Dendritic cell treated with granulocyte-macrophage colony-stimulating factor and Interleukin-4, amounts not matched to agents 40 ng/mL and 50 ng/mL, for 4 days (primary cell): ENCODE results near the gene C9orf152.
A peak's percentile ranks its signal among the peaks of the same experiment; 100 is the strongest.
"Not testable (repeated sequence)": the region's sequence is repeated elsewhere in the genome, so short reads cannot be mapped to it uniquely, and the experiment has no call there.

Experiments
- H3K27ac Mint-ChIP-seq: one replicate; pipeline ENCODE4 v1.8.0; 2022; ENCODE audit warnings: mild to moderate bottlenecking, mixed read lengths
- H3K27me3 Mint-ChIP-seq: one replicate; pipeline ENCODE4 v1.8.0; 2022; ENCODE audit warnings: mild to moderate bottlenecking, mixed read lengths
- H3K36me3 Mint-ChIP-seq: one replicate; pipeline ENCODE4 v1.8.0; 2022; ENCODE audit warnings: low read depth, mixed read lengths
- H3K4me1 Mint-ChIP-seq: one replicate; pipeline ENCODE4 v1.8.0; 2022; ENCODE audit warnings: low read depth, mixed read lengths
- H3K4me3 Mint-ChIP-seq: one replicate; pipeline ENCODE4 v1.8.0; 2022; ENCODE audit warnings: mild to moderate bottlenecking, moderate library complexity, mixed read lengths
- H3K9me3 Mint-ChIP-seq: one replicate; pipeline ENCODE4 v1.8.0; 2022; ENCODE audit warnings: mixed read lengths
- intact Hi-C: fragments of 100-400 bp; cut with micrococcal nuclease; formaldehyde crosslinking; loops from one replicate; pipeline ENCODE4 v1.15.0; 2022

Gene C9orf152

GRCh38 chr9:110244616-110245015, 36.7 kb upstream of the C9orf152 start:
- H3K36me3 Mint-ChIP-seq, result peaks cover 41% of the 10 kb centered on the region
- intact Hi-C loops, result no loop called here
- peaks cover 5% of the 10 kb centered on the region for H3K4me1 Mint-ChIP-seq
- no peak overlapping the region for H3K27ac Mint-ChIP-seq
- H3K9me3 Mint-ChIP-seq, result no peaks in the 10 kb centered on the region
- H3K27me3 Mint-ChIP-seq, result no peaks in the 10 kb centered on the region
- H3K4me3 Mint-ChIP-seq, result no peak overlapping the region

DNA sequence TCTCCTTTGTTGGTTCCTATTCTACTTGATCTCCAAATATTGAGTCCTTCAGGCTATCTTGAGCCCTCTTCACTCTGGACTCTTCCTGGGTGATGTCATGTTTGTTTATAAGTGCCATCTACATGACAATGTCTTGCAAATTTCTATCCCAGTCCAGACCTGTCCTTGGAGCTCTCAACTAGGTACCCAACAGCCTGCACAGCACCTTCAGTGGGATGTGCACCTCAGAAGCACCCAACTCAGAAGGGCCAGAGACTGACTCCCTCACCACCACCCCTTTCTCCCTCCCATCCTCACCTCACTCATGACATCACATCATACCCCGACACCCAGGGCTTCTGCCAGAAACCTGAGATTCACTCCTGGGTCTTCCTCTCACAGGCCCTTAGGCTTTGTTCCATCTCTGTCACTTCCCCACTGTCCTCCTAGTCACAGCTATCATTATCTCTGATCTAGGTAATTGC, 33.9 kb upstream of the C9orf152 start:
- Mint-ChIP-seq H3K36me3 (peaks cover 19% of the 10 kb centered on the region), H3K27me3 (no peaks in the 10 kb centered on the region), H3K27ac (no peak overlapping the region), H3K9me3 (no peaks in the 10 kb centered on the region), H3K4me3 (no peak overlapping the region), H3K4me1 (no peaks in the 10 kb centered on the region)
- intact Hi-C loops, result no loop called here

DNA sequence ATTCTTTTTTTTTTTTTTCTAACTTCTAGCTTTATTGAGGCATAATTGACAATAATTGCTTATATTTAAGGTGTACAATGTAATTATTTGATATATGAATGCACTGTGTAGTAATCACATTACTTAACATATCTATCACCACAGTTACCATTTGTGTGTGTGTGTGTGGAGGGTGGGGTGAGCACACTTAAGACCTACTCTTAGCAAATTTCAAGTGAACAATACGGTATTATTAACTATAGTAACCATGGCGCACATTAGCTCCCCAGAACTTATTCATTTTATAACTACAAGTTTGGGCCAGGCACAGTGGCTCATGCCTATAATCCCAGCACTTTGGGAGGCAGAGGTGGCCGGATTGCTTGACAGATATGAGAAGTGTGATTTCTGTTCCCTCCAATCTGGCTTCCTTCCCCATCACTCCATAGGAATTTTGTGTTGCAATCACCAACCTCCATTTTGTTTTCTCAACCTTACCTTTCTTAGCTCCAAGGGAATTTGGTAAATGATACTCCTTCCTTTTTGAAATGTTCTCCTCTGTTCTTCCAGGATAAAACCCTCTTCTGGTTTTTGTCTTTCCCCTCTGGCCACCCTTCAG, 33.4 kb upstream of the C9orf152 start:
- Mint-ChIP-seq H3K9me3 (no peaks in the 10 kb centered on the region), H3K4me1 (no peaks in the 10 kb centered on the region), H3K4me3 (no peak overlapping the region), H3K36me3 (peaks cover 13% of the 10 kb centered on the region), H3K27ac (no peak overlapping the region), H3K27me3 (no peaks in the 10 kb centered on the region)
- intact Hi-C loops, result no loop called here

DNA sequence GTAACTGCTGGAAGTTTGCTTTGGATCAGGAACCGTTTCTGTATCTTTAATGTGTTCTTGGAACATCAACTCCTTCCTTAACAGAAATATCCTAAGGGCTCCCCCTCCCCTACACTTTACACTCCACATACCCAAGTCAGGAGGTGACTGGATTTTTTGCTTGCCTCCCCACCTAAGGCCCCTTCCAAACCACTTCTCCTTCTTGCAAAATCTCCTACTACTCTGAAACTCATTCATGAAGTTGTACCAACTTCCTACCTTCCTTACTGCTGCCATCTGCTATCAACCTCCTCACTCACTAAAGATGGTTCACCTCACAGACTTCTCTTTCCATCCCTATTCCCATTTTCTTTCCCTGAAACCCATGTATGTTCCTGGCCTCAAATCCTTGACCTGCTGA, 32.2 kb upstream of the C9orf152 start:
- intact Hi-C loops, result no loop called here
- H3K27ac Mint-ChIP-seq, result no peak overlapping the region
- peaks cover 2% of the 10 kb centered on the region for H3K36me3 Mint-ChIP-seq
- no peaks in the 10 kb centered on the region for H3K4me1 Mint-ChIP-seq
- H3K4me3 Mint-ChIP-seq, result no peak overlapping the region
- no peaks in the 10 kb centered on the region for H3K27me3 Mint-ChIP-seq
- H3K9me3 Mint-ChIP-seq, result no peaks in the 10 kb centered on the region

DNA sequence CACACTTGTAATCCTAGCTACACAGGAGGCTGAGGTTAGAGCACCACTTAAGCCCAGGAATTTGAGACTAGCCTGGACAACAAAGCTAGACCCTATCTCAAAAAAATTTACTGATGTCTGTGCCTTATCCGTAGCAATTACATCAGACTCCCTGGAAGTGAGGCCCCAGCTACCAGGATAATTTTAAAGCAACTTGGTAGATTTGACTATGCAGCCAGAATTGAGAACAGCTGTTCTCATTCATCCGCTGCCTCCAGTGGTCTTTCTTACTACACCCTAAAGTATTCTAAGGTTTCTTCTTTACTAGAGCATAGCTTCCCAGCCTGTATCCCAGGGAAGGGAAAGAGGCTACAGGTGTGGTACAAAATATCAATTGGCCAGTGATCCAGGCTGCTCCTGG, 20.4 kb upstream of the C9orf152 start:
- peaks cover 2% of the 10 kb centered on the region for H3K27me3 Mint-ChIP-seq
- no peak overlapping the region for H3K4me3 Mint-ChIP-seq
- no peaks in the 10 kb centered on the region for H3K36me3 Mint-ChIP-seq
- no peak overlapping the region for H3K27ac Mint-ChIP-seq
- intact Hi-C loops, result no loop called here
- peaks cover 5% of the 10 kb centered on the region for H3K9me3 Mint-ChIP-seq
- no peaks in the 10 kb centered on the region for H3K4me1 Mint-ChIP-seq

DNA sequence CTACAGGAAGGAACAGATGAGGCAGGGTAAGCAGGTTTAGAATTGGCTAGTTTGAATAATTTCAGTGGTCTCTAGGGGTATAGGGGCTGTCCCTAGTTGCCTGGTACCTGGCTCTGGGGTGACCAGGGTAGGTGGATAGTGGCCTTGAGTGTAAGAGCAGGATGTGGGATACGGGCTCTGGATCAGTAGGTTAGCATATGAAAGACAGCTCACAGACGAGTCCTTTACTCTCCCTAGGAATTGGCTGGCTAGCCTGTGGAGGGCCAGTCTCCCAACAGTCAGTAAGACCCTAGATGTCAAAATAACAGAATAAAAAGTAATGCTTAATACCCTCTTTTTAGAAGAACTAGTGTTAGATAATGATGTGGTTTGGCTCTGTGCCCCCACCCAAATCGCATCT, 16.6 kb upstream of the C9orf152 start:
- Mint-ChIP-seq H3K27me3 (no peaks in the 10 kb centered on the region), H3K27ac (no peak overlapping the region), H3K4me1 (no peaks in the 10 kb centered on the region), H3K4me3 (no peak overlapping the region), H3K36me3 (no peaks in the 10 kb centered on the region), H3K9me3 (peaks cover 5% of the 10 kb centered on the region)
- intact Hi-C loops, result no loop called here

- H3K27me3 Mint-ChIP-seq, result no peaks in the 10 kb centered on the region
- no peak overlapping the region for H3K4me3 Mint-ChIP-seq
- intact Hi-C loops, result no loop called here
- H3K4me1 Mint-ChIP-seq, result no peaks in the 10 kb centered on the region
- H3K9me3 Mint-ChIP-seq, result peaks cover 5% of the 10 kb centered on the region
- H3K27ac Mint-ChIP-seq, result no peak overlapping the region
- no peaks in the 10 kb centered on the region for H3K36me3 Mint-ChIP-seq
Observed at GRCh38 chr9:110220809-110221208, 12.8 kb upstream of the C9orf152 start.

DNA sequence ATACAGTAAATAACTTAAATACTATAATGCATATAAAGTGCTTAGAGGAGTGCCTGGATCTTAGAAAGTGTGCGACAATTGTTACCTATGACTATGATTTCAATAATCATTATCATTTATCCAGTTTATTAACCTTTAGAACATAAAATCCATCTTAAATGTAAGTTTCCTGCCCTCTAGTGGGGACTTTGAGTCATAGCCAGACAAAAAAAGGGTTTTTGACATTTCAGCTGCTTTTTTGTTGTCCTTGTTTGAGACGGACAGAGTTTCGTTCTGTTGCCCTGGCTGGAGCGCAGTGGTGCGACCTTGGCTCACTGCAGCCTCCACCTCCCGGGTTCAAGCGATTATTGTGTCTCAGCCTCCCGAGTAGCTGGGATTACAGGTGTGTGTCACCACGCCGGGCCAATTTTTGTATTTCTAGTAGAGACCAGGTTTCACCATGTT, 9.7 kb upstream of the C9orf152 start:
- intact Hi-C loops, result loop anchor here (1.0 kb wide), 1 partner anchor 34 kb away; no protein-coding TSS in a partner anchor
- Mint-ChIP-seq H3K4me3 (no peak overlapping the region), H3K9me3 (no peaks in the 10 kb centered on the region), H3K4me1 (no peaks in the 10 kb centered on the region), H3K27ac (no peak overlapping the region), H3K36me3 (no peaks in the 10 kb centered on the region), H3K27me3 (no peaks in the 10 kb centered on the region)

- intact Hi-C loops, result no loop called here
- no peaks in the 10 kb centered on the region for H3K4me1 Mint-ChIP-seq
- H3K4me3 Mint-ChIP-seq, result no peak overlapping the region
- no peaks in the 10 kb centered on the region for H3K9me3 Mint-ChIP-seq
- no peaks in the 10 kb centered on the region for H3K27me3 Mint-ChIP-seq
- H3K36me3 Mint-ChIP-seq, result no peaks in the 10 kb centered on the region
- H3K27ac Mint-ChIP-seq, result no peak overlapping the region
Observed at GRCh38 chr9:110214586-110215355, 6.8 kb upstream of the C9orf152 start.

DNA sequence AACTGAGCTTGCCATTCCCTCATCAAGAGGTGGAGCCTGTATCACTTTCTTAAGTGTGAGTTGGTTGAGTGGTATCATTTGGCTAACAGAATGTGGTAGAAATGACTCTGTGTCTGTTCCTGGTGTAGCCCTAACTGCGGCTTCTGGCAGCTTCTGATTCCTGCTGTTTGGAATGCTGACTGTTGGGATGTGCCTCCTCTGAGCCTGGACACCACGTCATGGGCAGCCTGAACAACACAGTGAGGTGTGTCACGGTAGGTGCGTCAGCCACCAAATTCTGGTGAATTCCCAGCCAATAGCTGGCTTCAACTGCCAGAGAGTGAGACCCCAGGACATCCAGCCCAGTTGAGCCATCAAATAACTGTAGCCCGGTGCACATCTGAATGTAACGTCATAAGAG, 6.1 kb upstream of the C9orf152 start:
- Mint-ChIP-seq H3K36me3 (no peaks in the 10 kb centered on the region), H3K27me3 (no peaks in the 10 kb centered on the region), H3K4me3 (no peak overlapping the region), H3K27ac (no peak overlapping the region), H3K4me1 (no peaks in the 10 kb centered on the region), H3K9me3 (no peaks in the 10 kb centered on the region)
- intact Hi-C loops, result no loop called here

GRCh38 chr9:110213413-110214044, 5.6 kb upstream of the C9orf152 start:
- Mint-ChIP-seq H3K36me3 (no peaks in the 10 kb centered on the region), H3K4me1 (no peaks in the 10 kb centered on the region), H3K27ac (no peak overlapping the region), H3K4me3 (no peak overlapping the region), H3K9me3 (no peaks in the 10 kb centered on the region), H3K27me3 (no peaks in the 10 kb centered on the region)
- intact Hi-C loops, result no loop called here

- Mint-ChIP-seq H3K9me3 (no peaks in the 10 kb centered on the region), H3K27ac (peak overlapping the region; percentile 10), H3K4me1 (no peaks in the 10 kb centered on the region), H3K4me3 (no peak overlapping the region), H3K36me3 (no peaks in the 10 kb centered on the region), H3K27me3 (peaks cover 10% of the 10 kb centered on the region)
- intact Hi-C loops, result no loop called here
Observed at GRCh38 chr9:110207071-110207641, 803 bp downstream of the C9orf152 start.

- intact Hi-C loops, result no loop called here
- H3K9me3 Mint-ChIP-seq, result no peaks in the 10 kb centered on the region
- H3K36me3 Mint-ChIP-seq, result no peaks in the 10 kb centered on the region
- H3K4me1 Mint-ChIP-seq, result no peaks in the 10 kb centered on the region
- no peak overlapping the region for H3K4me3 Mint-ChIP-seq
- peaks cover 10% of the 10 kb centered on the region for H3K27me3 Mint-ChIP-seq
- H3K27ac Mint-ChIP-seq, result no peak overlapping the region
Observed at GRCh38 chr9:110206389-110206788, 1.6 kb downstream of the C9orf152 start.

- H3K9me3 Mint-ChIP-seq, H3K27ac Mint-ChIP-seq, H3K4me3 Mint-ChIP-seq, H3K36me3 Mint-ChIP-seq, H3K4me1 Mint-ChIP-seq, intact Hi-C loops: not testable (repeated sequence)
- H3K27me3 Mint-ChIP-seq, result peaks cover 10% of the 10 kb centered on the region
Observed at GRCh38 chr9:110205612-110206011, 2.3 kb downstream of the C9orf152 start.
